ENCODE results near the gene PATL1.

The PATL1 gene

DNA sequence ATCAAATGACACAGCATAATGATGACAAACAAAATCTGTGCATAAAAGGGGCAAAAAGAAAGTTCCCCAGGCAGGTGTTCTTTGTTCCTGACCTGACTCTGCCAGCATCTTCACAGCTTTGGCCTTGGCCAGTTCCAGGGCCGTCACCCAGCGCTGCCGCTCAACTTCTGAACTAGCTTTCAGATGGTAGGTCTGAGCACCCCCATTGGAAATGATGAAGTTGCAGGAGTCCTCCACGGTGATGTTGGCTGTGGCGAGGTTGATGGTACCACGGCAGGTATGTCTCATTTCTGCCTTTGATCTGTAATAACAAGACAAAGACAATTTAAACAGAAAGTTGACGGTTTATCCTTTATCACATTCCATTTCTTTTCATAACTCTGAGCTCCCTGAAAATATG, 58.5 kb downstream of the PATL1 start:
- no peak for DNase-seq (ENCODE audit: low spot score)
- TF ChIP-seq, protein P1, sequence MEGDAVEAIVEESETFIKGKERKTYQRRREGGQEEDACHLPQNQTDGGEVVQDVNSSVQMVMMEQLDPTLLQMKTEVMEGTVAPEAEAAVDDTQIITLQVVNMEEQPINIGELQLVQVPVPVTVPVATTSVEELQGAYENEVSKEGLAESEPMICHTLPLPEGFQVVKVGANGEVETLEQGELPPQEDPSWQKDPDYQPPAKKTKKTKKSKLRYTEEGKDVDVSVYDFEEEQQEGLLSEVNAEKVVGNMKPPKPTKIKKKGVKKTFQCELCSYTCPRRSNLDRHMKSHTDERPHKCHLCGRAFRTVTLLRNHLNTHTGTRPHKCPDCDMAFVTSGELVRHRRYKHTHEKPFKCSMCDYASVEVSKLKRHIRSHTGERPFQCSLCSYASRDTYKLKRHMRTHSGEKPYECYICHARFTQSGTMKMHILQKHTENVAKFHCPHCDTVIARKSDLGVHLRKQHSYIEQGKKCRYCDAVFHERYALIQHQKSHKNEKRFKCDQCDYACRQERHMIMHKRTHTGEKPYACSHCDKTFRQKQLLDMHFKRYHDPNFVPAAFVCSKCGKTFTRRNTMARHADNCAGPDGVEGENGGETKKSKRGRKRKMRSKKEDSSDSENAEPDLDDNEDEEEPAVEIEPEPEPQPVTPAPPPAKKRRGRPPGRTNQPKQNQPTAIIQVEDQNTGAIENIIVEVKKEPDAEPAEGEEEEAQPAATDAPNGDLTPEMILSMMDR (IDR thresholded peaks at IDR 0.05; ENCODE audit: extremely low read depth, insufficient read depth, missing control alignments), result no peak
- in situ Hi-C loops (cut with MboI; ENCODE audit: low pct_unique_long_range_greater_than_20kb, low sequenced_read_pairs, unreplicated experiment), result no loop called here

DNA sequence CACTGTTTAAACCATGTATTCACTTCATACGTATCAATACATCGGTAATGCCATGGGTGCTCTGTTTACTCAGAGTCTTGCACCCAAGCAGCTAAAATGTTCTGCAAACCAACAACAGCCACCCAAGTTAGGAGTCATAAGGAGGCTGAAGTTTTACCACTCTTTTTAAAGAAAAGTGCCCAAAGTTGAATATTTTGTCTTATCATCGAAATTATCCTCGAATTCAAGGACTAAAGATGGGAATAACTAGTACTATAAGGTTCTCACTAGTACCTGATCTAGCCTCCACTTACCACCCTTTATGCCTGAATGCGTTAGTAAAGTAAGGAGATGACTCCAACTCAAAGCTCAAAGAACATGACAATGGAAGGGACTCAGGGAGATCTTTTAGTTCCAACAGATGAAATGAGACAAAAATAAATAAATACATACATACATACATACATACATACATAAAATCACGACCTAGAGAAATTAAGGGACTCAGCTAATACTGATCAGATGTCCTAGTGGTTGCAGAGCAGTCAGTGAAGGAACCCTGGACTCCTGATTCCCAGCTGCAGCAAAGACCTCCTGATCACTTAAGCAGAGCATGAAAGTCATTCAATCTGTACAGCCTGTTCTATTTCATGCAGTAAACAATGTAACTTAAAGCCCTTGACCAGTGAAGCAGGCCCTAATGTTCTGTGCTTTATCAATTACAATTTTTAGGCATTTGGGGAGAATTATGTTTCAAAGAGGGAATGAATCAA, 61.0 kb downstream of the PATL1 start:
- DNase-seq (ENCODE audit: low spot score), result no peak
- in situ Hi-C loops (cut with MboI; ENCODE audit: low pct_unique_long_range_greater_than_20kb, low sequenced_read_pairs, unreplicated experiment), result no loop called here
- TF ChIP-seq, protein P1 (IDR thresholded peaks at IDR 0.05; ENCODE audit: extremely low read depth, insufficient read depth, missing control alignments), result no peak

DNA sequence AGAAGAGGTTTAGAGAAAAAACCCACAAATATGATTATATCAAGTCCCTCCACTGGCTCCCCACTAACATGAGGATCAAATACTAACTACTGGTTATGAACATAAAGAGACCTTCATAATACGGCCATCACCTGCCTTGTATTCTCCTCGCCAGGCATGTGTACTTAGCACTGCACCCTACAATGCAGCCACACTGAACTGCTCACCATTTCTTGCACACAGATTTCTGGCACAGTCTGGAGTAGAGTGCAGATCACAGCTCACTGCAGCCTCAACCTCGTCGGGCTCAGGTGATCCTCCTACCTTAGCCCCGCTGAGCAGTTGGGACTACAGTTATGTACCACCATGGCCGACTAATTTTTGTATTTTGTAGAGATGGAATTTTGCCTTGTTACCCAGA, 66.4 kb downstream of the PATL1 start:
- TF ChIP-seq, protein P1 (IDR thresholded peaks at IDR 0.05; ENCODE audit: extremely low read depth, insufficient read depth, missing control alignments), result no peak
- in situ Hi-C loops (cut with MboI; ENCODE audit: low pct_unique_long_range_greater_than_20kb, low sequenced_read_pairs, unreplicated experiment), result no loop called here
- no peak for DNase-seq (ENCODE audit: low spot score)

DNA sequence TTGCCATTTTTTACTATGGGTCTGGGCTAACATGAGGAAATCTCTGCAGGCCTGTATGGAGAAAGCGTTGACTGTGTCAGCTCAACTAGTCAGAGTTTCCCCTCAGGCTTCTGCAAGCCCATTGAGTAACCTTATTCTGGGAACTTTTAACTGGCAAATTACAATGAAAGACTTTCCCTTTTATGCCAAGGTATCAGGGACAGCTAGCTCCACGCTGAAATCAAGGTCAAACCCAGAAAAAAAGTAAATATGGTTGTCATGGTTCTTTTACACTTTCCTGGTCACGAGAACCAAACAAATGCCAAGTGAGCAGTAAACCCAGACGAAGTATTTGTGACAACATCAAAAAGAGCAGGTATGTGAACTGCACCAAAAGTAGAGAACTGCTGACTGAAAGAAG, 67.0 kb downstream of the PATL1 start:
- no peak for DNase-seq (ENCODE audit: low spot score)
- in situ Hi-C loops (cut with MboI; ENCODE audit: low pct_unique_long_range_greater_than_20kb, low sequenced_read_pairs, unreplicated experiment), result no loop called here
- TF ChIP-seq, protein P1 (IDR thresholded peaks at IDR 0.05; ENCODE audit: extremely low read depth, insufficient read depth, missing control alignments), result no peak

DNA sequence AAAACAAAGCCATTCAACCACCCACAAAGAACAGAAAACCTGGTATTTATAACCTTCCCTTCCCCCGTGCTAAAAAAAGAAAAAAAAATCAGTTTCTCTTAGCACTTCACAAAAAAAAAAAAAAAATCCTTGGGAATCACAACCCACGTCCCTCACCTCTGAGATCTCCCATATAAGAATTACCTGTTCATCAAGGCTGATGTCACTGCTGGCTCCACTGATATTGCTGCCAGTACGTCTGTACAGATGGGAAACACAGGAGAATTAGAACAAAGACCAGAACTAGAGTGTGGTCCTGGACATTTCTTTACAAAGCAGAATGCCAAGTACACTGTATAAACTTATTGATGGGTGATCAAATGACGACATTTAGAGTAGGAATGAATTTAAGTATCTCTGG, 68.2 kb downstream of the PATL1 start:
- DNase-seq (ENCODE audit: low spot score), result no peak
- TF ChIP-seq, protein P1 (IDR thresholded peaks at IDR 0.05; ENCODE audit: extremely low read depth, insufficient read depth, missing control alignments), result no peak

DNA sequence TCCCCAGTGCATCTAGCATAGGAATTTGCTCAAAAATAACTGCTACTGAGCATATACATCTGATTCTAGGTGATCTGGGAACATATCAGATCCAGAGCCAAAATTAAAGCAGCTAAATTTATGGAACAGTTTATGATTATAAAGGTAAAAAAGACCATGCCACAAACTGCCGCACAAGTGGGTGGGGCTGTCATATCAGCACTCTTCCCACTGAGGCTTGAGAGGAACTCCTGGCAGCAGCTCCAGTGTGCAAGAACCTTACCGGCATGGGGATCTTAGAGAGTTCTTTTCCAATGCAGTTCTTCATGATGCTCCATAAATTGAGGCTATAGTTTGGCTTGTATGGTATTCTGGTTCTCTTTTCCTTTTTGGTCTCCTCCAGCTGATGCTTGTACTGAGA, 68.6 kb downstream of the PATL1 start:
- in situ Hi-C loops (cut with MboI; ENCODE audit: low pct_unique_long_range_greater_than_20kb, low sequenced_read_pairs, unreplicated experiment), result no loop called here
- TF ChIP-seq, protein P1 (IDR thresholded peaks at IDR 0.05; ENCODE audit: extremely low read depth, insufficient read depth, missing control alignments), result no peak
- DNase-seq (ENCODE audit: low spot score), result no peak

More for the DNA sequence above, 68.2 kb downstream of the PATL1 start:
- in situ Hi-C loops (cut with MboI; ENCODE audit: low pct_unique_long_range_greater_than_20kb, low sequenced_read_pairs, unreplicated experiment), result no loop called here

All from GM13977 (cell line).